AG09319 (cell line): ENCODE measurements around the gene UNC79.

Source experiments
- DNase-seq: peaks from one replicate; pipeline ENCODE4 v3.0.0-alpha.2; 2010; ENCODE audit warnings: low read depth; ENCODE audit errors: extremely low read depth
- TF ChIP-seq, protein P1 (sequence below): IDR thresholded peaks from 2 replicates; pipeline ENCODE4 v1.5.1; 2011; ENCODE audit warnings: low read depth, mild to moderate bottlenecking, inconsistent platforms, low read length, moderate library complexity

Gene UNC79

DNA sequence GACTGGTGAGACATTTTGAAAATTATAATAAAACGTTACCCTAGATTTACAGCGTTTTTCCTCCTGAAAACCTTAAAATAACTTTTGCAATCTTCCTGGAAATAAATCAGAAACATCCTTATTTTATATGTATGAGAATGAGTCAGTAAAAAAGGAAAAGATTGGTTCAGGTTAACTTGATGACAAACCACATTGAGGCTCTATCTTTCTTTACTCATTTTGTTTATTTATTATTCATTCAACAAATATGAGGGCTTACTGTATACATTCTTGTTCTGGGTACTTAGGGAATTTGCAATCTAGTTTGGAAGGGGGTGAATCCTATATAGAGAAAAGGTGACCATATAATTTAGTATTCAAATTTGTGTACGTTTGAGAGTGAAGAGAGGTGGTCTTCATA, 156.6 kb downstream of the UNC79 start:
- no peak for DNase-seq
- TF ChIP-seq, protein P1, sequence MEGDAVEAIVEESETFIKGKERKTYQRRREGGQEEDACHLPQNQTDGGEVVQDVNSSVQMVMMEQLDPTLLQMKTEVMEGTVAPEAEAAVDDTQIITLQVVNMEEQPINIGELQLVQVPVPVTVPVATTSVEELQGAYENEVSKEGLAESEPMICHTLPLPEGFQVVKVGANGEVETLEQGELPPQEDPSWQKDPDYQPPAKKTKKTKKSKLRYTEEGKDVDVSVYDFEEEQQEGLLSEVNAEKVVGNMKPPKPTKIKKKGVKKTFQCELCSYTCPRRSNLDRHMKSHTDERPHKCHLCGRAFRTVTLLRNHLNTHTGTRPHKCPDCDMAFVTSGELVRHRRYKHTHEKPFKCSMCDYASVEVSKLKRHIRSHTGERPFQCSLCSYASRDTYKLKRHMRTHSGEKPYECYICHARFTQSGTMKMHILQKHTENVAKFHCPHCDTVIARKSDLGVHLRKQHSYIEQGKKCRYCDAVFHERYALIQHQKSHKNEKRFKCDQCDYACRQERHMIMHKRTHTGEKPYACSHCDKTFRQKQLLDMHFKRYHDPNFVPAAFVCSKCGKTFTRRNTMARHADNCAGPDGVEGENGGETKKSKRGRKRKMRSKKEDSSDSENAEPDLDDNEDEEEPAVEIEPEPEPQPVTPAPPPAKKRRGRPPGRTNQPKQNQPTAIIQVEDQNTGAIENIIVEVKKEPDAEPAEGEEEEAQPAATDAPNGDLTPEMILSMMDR = no peak

DNA sequence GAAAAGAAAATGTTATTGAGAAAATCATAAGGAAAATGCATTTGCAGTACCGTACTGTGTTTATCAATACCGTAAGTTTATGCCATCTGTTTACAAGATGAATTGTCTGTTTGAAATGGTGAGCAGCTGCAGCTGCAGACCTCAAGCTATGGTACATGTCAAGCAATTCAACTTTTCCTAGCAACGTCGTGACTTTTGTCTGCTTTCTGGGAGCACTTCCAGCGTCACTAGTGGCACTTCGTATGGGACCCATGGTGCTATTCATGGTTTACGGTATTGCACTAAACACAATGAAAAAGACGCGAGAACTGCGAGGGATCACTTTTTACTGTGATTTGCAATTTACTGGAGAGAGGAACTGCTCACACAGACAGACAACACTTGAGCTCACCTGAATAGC, 160.8 kb downstream of the UNC79 start:
- DNase-seq = no peak
- TF ChIP-seq, protein P1 = no peak

DNA sequence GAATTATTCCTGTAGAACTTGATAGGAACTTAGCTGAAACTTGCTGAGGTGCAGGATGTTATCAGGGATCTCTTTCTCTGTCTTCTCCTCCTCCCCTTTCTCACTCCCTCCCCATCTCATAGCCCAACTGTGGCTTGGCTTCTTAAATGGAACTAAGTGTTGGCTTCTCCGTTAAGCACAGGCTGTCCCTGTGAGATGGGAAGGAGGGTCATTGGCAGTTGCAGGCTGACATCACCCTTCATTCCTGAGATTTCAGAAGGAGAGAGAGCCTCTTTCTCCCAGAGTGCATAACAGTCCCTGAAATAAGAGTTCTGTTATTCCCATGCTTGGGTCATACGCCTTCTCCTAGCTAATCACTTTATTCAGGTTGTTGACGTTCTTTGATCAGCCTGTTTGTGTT, 162.0 kb downstream of the UNC79 start:
- TF ChIP-seq, protein P1 = no peak

DNA sequence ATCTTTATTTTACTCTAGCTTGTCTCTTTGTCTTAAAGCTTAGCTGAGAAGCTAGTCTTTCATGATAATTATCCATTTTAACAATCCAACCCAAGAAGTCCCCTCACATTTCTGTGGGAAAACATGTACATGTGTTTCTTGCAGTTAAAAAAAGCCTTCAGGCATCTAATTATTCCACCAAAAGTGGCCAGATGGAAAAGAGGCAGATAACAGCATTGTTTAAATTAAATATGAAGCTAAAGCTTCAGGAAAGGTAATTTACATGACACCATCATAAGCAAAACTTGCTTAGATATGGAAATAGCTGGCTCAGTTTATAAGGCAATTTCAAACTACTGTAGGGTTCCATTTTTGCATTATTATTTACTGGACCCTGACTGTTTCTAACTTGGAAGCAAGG, 175.4 kb downstream of the UNC79 start:
- TF ChIP-seq, protein P1 = no peak
- DNase-seq = no peak

More for the DNA sequence above, 162.0 kb downstream of the UNC79 start:
- no peak for DNase-seq

DNA sequence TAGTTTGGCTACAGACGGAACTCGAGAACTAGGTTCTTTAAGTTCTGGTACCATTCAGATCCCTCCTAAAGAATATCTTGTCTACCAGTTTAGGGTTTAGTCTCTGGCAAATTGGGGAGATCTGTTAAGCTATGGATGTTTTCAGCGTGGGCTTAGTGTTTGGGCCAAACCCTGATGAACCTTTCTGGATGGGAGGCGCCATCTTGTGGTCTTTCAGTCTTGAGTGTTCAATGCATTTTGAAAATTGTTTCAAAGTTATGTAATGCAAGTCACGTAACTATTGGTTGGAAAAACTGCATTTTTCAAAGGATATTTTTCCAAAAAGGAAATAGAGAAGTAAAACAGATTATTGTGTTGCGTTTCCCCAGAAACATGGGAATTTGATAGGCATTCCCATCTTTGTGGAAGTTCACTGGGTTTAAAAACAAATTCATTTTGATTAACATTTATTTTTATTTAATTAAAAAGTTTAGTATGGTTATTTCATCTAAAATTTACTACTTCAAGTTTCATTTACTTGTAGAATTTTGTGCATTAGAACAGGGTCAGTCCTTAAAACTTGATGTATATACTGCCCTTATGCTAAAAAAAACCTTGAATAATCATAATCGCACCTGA, 188.5 kb downstream of the UNC79 start:
- TF ChIP-seq, protein P1 = peak; percentile 55
- peak; percentile 12 for DNase-seq

DNA sequence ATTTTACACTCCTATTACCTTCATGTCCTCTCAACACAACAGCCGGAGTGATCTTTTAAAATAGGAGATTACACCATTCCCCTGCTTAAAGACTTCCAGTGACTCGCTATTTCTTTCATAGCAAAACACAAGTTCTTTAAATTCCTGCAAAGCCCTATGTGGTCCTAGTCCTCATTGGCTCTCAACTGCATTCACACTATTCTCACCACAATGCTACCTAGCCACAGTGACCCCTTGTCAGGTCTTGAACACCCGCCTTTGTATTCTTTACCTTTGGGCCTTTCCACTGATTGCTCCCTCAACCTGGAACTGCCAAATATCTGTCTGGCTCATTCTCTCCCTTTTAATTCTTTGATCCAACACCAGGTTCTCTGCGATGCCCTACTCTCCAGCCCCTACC, 197.3 kb downstream of the UNC79 start:
- no peak for DNase-seq
- TF ChIP-seq, protein P1 = no peak

DNA sequence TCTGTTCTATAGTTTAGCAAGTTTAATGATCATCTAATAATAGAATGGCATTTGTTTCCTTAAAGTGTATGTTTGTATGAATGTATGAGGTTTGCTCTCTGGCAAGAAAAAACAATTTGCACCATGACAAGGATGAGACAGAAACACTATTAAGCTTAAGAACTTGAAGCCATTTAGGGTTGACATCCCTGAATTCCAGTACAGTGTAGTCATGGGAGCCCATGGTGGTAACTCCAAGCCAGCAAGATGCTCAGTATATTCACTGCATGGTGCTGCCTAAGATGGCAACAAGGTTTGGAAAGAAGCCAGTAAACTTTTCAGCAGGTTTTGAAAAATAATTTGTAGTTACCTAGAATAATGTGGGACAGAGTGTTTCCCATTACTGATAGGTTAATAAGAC, 198.9 kb downstream of the UNC79 start:
- DNase-seq = no peak
- TF ChIP-seq, protein P1 = no peak
